Measurements from ENCODE around the gene SDR9C7. TPM values are rescaled to one million over a fixed set of nuclear protein-coding genes. Genes with fewer than 3 reads are reported as not detected.
A peak's percentile ranks its signal among the peaks of the same experiment; 100 is the strongest.
"Not testable (repeated sequence)": the region's sequence is repeated elsewhere in the genome, so short reads cannot be mapped to it uniquely, and the experiment has no call there.

SDR9C7 gene
- polyA plus RNA-seq, 1 donor = 0.03 TPM

DNA sequence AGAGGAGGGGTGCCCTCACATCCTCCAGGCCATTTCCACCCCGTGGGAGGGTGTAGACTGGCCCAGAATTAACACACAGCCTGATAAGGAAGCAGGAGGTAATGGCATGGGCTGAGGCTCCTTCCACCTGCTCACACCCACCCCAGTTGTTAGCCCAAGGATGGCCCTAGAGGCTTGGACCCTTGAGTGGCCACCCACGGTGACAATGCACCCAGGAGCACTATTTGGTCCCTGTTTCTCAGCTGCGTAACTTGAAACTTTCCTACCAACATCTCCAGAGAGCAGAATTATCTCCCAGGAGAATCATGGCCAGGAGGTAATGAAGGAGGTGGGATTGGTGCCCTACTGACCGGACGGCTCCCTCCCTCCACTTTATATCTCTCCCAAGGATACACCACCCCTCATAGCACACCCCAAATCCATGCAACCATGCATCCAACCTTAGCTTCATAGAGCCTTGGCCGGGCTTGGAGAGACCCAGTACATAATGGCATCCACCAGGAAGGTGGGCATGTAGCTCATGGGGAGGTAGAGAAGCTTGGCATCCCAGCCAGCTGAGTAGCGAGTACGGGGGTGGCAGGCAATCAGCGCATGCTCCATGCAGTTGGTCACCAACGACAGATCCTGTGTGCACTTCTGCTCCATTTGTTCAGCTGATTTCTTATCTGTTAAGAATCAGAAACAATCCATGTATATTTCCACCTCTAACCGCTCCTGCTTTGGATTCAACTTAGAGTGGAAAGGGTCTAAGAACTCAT is 17.6 kb upstream of the SDR9C7 start:
- DNase-seq = no peak
- Histone ChIP-seq H3K27ac (ENCODE audit: low read length) (no peak overlapping the region), H3K27me3 (ENCODE audit: control insufficient read depth, insufficient read depth, low read length) (no peaks in the 10 kb centered on the region), H3K4me1 (ENCODE audit: control insufficient read depth, insufficient read depth, low read length) (peaks cover under 1% of the 10 kb centered on the region), H3K36me3 (ENCODE audit: control insufficient read depth, insufficient read depth, low read length) (no peaks in the 10 kb centered on the region), H3K4me3 (ENCODE audit: low read length) (no peak overlapping the region), H3K9me3 (ENCODE audit: control insufficient read depth, low read depth, low read length) (no peaks in the 10 kb centered on the region)
- no CpG with 5 or more reads among the region's 11 CpGs for whole genome bisulfite sequencing (ENCODE audit: insufficient coverage, low lambda C conversion rate)

DNA sequence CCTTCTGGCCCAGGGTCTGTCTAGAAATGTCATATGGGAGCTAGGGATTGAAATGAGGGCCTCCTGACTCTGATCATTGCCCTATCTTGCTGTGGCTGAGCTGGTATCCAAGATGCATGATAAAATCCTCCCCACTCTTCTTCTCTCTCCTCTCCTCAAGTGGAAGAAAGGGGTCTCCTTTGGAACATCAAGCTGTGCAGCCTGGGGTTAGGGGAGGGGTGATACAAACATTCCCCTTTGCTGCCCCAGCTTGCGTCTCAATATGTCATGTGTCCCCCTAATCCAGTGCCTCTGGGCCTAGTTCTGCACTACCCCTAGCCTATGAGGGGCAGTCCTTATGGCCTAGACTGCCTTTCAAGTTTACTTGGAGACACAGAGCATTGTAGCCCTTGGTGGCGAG is 14.7 kb upstream of the SDR9C7 start:
- Histone ChIP-seq H3K27me3 (ENCODE audit: control insufficient read depth, insufficient read depth, low read length) (no peaks in the 10 kb centered on the region), H3K9me3 (ENCODE audit: control insufficient read depth, low read depth, low read length) (no peaks in the 10 kb centered on the region), H3K36me3 (ENCODE audit: control insufficient read depth, insufficient read depth, low read length) (no peaks in the 10 kb centered on the region), H3K4me3 (ENCODE audit: low read length) (no peak overlapping the region), H3K4me1 (ENCODE audit: control insufficient read depth, insufficient read depth, low read length) (no peaks in the 10 kb centered on the region), H3K27ac (ENCODE audit: low read length) (no peak overlapping the region)
- DNase-seq = no peak
- no CpG with 5 or more reads among the region's 2 CpGs for WGBS (ENCODE audit: insufficient coverage, low lambda C conversion rate)

DNA sequence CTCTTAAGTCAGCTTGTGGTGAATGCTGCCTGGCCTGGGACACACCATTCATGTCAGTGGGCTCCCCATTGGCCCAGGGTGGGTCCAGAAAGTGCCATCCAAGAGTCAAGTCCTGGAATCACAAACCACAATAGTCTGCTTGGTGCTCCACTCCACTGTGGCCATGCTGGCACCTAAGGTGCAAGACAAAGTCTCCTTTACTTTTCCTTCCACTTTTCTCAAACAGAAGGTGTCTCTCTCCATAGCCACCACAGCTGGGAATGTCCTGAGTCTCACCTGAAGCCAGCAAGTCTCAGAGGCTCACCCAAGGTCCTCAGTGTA is 14.2 kb upstream of the SDR9C7 start:
- Histone ChIP-seq H3K4me3 (ENCODE audit: low read length) (no peak overlapping the region), H3K36me3 (ENCODE audit: control insufficient read depth, insufficient read depth, low read length) (no peaks in the 10 kb centered on the region), H3K27ac (ENCODE audit: low read length) (no peak overlapping the region), H3K27me3 (ENCODE audit: control insufficient read depth, insufficient read depth, low read length) (no peaks in the 10 kb centered on the region), H3K9me3 (ENCODE audit: control insufficient read depth, low read depth, low read length) (no peaks in the 10 kb centered on the region), H3K4me1 (ENCODE audit: control insufficient read depth, insufficient read depth, low read length) (no peaks in the 10 kb centered on the region)
- no peak for DNase-seq

DNA sequence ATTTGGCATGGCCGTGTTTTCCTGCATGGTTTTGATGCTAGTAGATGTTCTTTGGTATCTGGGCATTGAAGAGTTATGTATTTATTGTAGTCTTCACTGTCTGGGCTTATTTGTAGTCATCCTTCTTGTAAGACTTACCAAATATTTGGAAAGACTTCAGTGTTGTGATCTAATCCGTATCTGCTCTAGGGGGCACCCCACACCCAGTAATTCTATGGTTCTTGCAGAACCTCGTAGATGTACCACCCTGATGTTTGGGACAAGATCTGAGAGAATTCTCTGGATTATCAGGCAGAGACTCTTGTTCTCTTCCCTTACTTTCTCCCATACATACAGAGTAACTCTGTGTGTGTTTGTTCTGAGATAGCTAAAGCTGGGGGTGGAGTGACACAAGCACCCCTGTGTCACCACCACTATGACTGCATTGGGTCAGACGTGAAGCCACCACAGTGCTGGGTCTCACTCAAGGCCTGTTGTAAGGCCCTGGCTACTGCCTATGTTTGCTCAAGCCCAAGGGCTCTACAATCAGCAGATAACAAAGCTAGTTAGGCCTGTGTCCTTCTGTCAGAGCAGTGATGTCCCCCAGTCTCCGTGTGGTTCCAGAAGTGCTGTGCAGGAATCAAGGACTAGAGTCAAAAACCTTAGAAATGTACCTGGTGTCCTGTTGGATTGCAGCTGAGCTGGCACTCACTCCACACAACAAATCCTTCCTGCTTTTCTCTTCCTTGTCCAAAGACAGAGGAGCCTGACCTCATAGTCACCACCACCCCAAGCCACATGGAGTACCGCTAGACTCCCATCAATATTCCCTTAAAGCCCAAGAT is 13.6 kb upstream of the SDR9C7 start:
- Histone ChIP-seq H3K4me1 (ENCODE audit: control insufficient read depth, insufficient read depth, low read length) (no peaks in the 10 kb centered on the region), H3K4me3 (ENCODE audit: low read length) (no peak overlapping the region), H3K27ac (ENCODE audit: low read length) (no peak overlapping the region), H3K36me3 (ENCODE audit: control insufficient read depth, insufficient read depth, low read length) (no peaks in the 10 kb centered on the region), H3K9me3 (ENCODE audit: control insufficient read depth, low read depth, low read length) (no peaks in the 10 kb centered on the region), H3K27me3 (ENCODE audit: control insufficient read depth, insufficient read depth, low read length) (no peaks in the 10 kb centered on the region)
- WGBS (ENCODE audit: insufficient coverage, low lambda C conversion rate) = 40% methylated on average over 1 of the region's 6 CpGs
- DNase-seq = no peak

DNA sequence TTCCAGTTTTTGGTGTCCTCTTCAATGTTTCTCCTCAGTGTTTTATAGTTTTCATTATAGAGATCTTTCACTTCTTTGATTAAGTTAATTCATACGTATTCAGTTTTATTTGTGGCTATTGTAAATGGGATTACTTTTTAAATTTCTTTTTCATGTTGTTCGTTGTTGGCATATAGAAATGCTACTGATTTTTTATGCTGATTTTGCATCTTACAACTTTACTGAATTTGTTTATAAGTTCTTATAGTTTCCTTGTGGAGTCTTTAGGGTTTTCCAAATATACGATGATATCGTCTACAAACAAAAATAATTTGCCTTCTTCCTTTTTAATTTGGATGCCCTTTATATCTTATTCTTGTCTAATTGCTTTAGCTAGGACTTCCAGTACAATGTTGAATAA is 9.7 kb upstream of the SDR9C7 start:
- H3K9me3 ChIP-seq (ENCODE audit: control insufficient read depth, low read depth, low read length) = no peaks in the 10 kb centered on the region
- H3K36me3 ChIP-seq (ENCODE audit: control insufficient read depth, insufficient read depth, low read length) = no peaks in the 10 kb centered on the region
- H3K4me1 ChIP-seq (ENCODE audit: control insufficient read depth, insufficient read depth, low read length) = peaks cover 11% of the 10 kb centered on the region
- H3K27ac ChIP-seq (ENCODE audit: low read length) = no peak overlapping the region
- DNase-seq = no peak
- WGBS (ENCODE audit: insufficient coverage, low lambda C conversion rate) = 94% methylated on average over 4 of the region's 4 CpGs
- no peaks in the 10 kb centered on the region for H3K27me3 ChIP-seq (ENCODE audit: control insufficient read depth, insufficient read depth, low read length)
- no peak overlapping the region for H3K4me3 ChIP-seq (ENCODE audit: low read length)

DNA sequence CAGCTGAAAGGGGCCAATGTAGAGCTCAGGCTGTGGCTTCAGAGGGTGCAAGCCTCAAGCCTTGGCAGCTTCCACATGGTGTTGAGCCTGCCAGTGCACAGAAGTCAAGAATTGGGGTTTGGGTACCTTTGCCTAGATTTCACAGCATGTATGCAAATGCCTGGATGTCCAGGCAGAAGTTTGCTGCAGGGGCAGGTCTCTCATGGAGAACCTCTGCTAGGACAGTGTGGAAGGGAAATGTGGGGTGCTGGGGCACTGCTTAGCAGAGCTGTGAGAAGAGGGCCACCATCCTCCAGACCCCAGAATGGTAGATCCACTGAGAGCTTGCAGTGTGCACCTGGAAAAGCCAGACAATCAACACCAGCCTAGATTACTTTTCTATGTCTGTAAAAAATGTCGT is 9.2 kb upstream of the SDR9C7 start:
- not testable (repeated sequence) for H3K4me3 ChIP-seq (ENCODE audit: low read length); DNase-seq; H3K36me3 ChIP-seq (ENCODE audit: control insufficient read depth, insufficient read depth, low read length); H3K27ac ChIP-seq (ENCODE audit: low read length); H3K9me3 ChIP-seq (ENCODE audit: control insufficient read depth, low read depth, low read length); H3K27me3 ChIP-seq (ENCODE audit: control insufficient read depth, insufficient read depth, low read length)
- no CpG with 5 or more reads among the region's 1 CpG for WGBS (ENCODE audit: insufficient coverage, low lambda C conversion rate)
- peaks cover 11% of the 10 kb centered on the region for H3K4me1 ChIP-seq (ENCODE audit: control insufficient read depth, insufficient read depth, low read length)

DNA sequence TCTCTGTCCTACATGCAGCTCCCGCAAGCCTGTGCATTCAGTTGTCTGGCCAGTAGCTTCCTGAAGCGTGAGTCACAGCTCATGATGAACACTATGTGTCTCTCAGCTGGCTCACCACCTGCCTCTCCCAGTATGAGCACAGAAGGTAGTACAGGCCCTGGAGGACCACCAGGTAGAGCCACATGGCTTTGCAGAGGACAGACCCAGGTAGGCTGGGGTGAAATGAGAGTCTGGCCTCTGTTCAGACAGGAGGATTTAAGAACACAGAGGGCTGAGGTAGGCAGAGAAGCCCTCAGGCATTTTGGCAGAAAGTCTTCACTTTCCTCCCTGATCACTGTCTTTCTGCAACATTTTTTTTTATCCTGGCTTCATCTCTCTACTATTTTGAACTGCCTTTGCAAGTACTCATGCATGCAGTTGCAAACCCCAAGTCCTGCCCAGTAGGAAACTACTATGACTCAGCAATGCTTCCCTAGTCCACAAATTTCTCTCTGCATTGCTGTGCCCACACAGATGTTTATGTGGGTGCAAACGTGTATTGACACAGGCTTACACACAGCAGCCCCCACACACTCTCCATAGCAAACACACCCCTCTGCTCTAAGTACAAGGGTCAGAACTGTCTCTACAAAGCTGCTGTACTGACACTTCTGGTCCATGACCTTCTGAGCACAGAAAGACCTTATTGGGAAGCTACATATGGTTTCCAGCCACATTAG is 7.2 kb upstream of the SDR9C7 start:
- no peak overlapping the region for H3K4me3 ChIP-seq (ENCODE audit: low read length)
- H3K9me3 ChIP-seq (ENCODE audit: control insufficient read depth, low read depth, low read length) = no peaks in the 10 kb centered on the region
- no peaks in the 10 kb centered on the region for H3K27me3 ChIP-seq (ENCODE audit: control insufficient read depth, insufficient read depth, low read length)
- H3K27ac ChIP-seq (ENCODE audit: low read length) = no peak overlapping the region
- H3K4me1 ChIP-seq (ENCODE audit: control insufficient read depth, insufficient read depth, low read length) = peaks cover 11% of the 10 kb centered on the region
- WGBS (ENCODE audit: insufficient coverage, low lambda C conversion rate) = no CpG with 5 or more reads among the region's 3 CpGs
- no peaks in the 10 kb centered on the region for H3K36me3 ChIP-seq (ENCODE audit: control insufficient read depth, insufficient read depth, low read length)
- peak; percentile 48 to 67 for DNase-seq

DNA sequence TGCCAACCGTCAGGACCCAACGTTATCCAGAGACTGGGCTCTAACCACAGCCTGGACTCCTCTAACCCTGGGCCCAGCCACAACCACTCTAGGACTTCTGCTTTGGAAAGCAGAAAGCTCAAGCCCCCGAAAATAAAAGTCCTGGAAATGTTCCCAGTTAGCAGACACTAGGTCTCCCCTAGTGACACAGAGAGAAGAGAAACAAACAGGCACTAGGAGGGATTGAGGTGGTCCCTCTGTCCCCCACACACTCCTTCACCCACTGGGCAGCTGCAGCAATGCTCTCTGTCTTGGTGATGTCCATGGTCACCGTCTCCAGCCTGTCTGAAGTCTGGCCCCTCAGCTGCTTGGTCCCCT is 6.7 kb upstream of the SDR9C7 start:
- not testable (repeated sequence) for DNase-seq; H3K36me3 ChIP-seq (ENCODE audit: control insufficient read depth, insufficient read depth, low read length); H3K4me3 ChIP-seq (ENCODE audit: low read length); H3K9me3 ChIP-seq (ENCODE audit: control insufficient read depth, low read depth, low read length); H3K27ac ChIP-seq (ENCODE audit: low read length); H3K27me3 ChIP-seq (ENCODE audit: control insufficient read depth, insufficient read depth, low read length)
- peaks cover 11% of the 10 kb centered on the region for H3K4me1 ChIP-seq (ENCODE audit: control insufficient read depth, insufficient read depth, low read length)
- WGBS (ENCODE audit: insufficient coverage, low lambda C conversion rate) = no CpG with 5 or more reads among the region's 4 CpGs

DNA sequence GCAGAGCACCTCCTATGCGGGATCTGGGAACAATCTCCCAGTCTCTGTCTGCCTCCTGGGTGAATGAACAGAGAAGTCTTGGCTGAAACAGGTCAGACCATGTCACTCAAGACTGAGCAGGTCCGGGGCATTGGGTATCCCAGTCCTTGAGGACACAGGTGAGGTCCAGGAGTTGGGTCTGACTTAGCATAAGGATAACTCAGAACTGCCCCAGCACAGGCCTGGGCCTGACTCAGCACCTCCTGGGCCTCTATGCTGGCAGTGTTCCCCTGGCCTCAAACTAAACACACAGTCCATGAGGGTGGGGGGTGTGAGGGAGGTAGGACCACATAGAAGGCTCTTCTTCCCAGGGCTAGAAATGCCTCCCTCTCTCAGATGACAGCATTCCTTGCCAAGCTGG is 1.5 kb upstream of the SDR9C7 start:
- H3K4me1 ChIP-seq (ENCODE audit: control insufficient read depth, insufficient read depth, low read length) = peaks cover 5% of the 10 kb centered on the region
- no peak overlapping the region for H3K27ac ChIP-seq (ENCODE audit: low read length)
- no peak overlapping the region for H3K4me3 ChIP-seq (ENCODE audit: low read length)
- WGBS (ENCODE audit: insufficient coverage, low lambda C conversion rate) = no CpG with 5 or more reads among the region's 2 CpGs
- H3K36me3 ChIP-seq (ENCODE audit: control insufficient read depth, insufficient read depth, low read length) = no peaks in the 10 kb centered on the region
- H3K27me3 ChIP-seq (ENCODE audit: control insufficient read depth, insufficient read depth, low read length) = no peaks in the 10 kb centered on the region
- H3K9me3 ChIP-seq (ENCODE audit: control insufficient read depth, low read depth, low read length) = no peaks in the 10 kb centered on the region
- DNase-seq = no peak

DNA sequence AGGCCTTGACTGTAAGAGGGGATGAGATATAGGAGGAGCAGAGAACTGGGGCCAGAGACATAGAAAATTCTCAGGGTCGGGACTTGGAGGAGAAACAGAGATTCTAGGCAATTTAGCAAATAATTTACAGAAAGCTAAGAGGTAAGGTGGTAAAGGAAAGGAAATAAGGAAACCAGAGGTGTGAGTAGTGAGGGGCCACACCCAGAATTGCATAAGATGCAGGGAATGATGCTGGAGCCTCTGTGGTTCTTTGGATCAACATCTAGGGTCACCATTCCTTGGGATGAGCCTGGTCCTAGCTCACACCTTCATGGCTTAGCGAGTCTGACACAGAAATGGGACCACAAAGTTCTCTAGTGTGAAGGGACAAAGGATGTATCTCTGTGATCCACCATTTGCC is 949 bp upstream of the SDR9C7 start:
- peak; percentile 24 to 41 for DNase-seq
- Histone ChIP-seq H3K9me3 (ENCODE audit: control insufficient read depth, low read depth, low read length) (no peaks in the 10 kb centered on the region), H3K27ac (ENCODE audit: low read length) (no peak overlapping the region), H3K27me3 (ENCODE audit: control insufficient read depth, insufficient read depth, low read length) (no peaks in the 10 kb centered on the region), H3K4me3 (ENCODE audit: low read length) (no peak overlapping the region), H3K36me3 (ENCODE audit: control insufficient read depth, insufficient read depth, low read length) (no peaks in the 10 kb centered on the region), H3K4me1 (ENCODE audit: control insufficient read depth, insufficient read depth, low read length) (peaks cover 5% of the 10 kb centered on the region)
- no CpG with 5 or more reads among the region's 2 CpGs for WGBS (ENCODE audit: insufficient coverage, low lambda C conversion rate)
